Measurements from ENCODE around the gene FLYWCH1.
"Not testable (repeated sequence)": the region's sequence is repeated elsewhere in the genome, so short reads cannot be mapped to it uniquely, and the experiment has no call there.

FLYWCH1 gene

DNA sequence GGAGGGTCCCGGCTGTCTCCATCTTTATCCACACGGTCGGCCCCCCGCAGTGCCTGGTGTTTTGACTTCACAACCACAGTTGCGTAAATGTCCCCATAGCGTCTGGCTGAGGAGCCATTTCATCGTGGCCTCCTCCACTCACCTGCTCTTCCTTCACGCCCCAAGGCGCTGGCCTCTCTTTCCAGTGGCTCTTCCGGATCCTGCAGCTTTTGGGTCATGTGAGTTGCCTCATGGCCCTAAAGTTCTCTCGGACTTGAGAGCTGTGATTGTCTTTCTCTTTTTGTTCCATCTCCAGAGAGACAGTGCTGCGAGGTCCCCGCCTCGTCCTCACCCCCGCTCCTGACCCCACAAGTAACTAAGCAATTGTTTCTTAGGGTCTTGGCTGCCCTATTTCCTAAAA lies 22.7 kb downstream of the FLYWCH1 start:
- no peak for DNase-seq
- Histone ChIP-seq H3K4me3 (ENCODE audit: low read depth, low read length) (no peak overlapping the region), H3K36me3 (peaks cover 18% of the 10 kb centered on the region), H3K27me3 (no peaks in the 10 kb centered on the region), H3K4me1 (no peaks in the 10 kb centered on the region), H3K9me3 (no peaks in the 10 kb centered on the region)
- TF ChIP-seq, protein P1, sequence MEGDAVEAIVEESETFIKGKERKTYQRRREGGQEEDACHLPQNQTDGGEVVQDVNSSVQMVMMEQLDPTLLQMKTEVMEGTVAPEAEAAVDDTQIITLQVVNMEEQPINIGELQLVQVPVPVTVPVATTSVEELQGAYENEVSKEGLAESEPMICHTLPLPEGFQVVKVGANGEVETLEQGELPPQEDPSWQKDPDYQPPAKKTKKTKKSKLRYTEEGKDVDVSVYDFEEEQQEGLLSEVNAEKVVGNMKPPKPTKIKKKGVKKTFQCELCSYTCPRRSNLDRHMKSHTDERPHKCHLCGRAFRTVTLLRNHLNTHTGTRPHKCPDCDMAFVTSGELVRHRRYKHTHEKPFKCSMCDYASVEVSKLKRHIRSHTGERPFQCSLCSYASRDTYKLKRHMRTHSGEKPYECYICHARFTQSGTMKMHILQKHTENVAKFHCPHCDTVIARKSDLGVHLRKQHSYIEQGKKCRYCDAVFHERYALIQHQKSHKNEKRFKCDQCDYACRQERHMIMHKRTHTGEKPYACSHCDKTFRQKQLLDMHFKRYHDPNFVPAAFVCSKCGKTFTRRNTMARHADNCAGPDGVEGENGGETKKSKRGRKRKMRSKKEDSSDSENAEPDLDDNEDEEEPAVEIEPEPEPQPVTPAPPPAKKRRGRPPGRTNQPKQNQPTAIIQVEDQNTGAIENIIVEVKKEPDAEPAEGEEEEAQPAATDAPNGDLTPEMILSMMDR (IDR thresholded peaks at IDR 0.05; ENCODE audit: low read depth, low read length) = no peak

DNA sequence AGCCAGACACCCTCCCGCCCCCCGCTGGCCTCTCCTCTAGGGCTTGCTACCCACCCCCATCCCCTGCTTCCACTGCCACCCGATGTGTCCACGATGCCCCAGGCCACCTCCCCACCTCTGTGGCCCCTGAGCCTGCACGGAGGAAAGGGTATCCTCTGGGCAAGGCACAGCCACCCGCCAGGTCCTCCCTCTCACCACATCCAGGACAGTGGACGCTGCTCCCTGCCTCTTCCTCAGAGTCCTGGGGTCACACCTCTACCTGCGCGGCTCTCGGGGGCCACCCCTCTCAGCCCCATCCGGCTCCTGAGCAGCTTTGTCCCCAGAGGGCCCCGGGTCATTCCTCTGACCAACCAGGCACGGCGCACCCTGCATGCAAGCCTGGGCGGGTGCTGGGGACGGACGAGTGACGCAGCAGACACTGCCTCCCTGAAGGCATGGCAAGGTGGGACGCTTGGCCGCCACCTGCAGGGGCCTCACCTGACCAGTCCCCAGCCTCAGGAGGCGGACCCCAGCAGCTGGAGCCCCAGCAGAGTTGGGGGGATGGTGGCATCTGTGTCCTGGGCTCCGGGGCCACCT lies 24.8 kb downstream of the FLYWCH1 start:
- H3K36me3 ChIP-seq = peaks cover 21% of the 10 kb centered on the region
- H3K9me3 ChIP-seq = no peaks in the 10 kb centered on the region
- H3K4me1 ChIP-seq = no peaks in the 10 kb centered on the region

DNA sequence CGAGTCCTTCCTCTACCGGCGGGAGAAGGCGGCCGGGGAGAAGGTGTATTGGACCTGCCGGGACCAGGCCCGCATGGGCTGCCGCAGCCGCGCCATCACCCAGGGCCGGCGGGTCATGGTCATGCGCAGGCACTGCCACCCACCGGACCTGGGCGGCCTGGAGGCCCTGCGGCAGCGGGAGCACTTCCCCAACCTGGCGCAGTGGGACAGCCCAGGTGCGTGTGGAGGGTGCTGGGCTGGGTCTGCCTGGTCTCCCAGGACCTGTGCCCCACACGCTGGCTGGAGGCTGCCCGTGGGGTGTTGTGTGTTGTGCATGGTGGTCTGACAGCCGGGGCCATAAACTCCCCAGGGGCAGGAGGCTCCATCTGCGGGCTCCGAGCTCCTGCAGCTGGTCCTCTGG lies 25.4 kb downstream of the FLYWCH1 start:
- no peak overlapping the region for H3K4me3 ChIP-seq (ENCODE audit: low read depth, low read length)
- H3K36me3 ChIP-seq = peaks cover 21% of the 10 kb centered on the region
- TF ChIP-seq, protein P1 (IDR thresholded peaks at IDR 0.05; ENCODE audit: low read depth, low read length) = no peak
- H3K27me3 ChIP-seq = no peaks in the 10 kb centered on the region
- no peaks in the 10 kb centered on the region for H3K4me1 ChIP-seq
- H3K9me3 ChIP-seq = no peaks in the 10 kb centered on the region
- DNase-seq = no peak

More for the DNA sequence above, 24.8 kb downstream of the FLYWCH1 start:
- Histone ChIP-seq H3K4me3 (ENCODE audit: low read depth, low read length) (no peak overlapping the region), H3K27me3 (no peaks in the 10 kb centered on the region)
- TF ChIP-seq, protein P1 (IDR thresholded peaks at IDR 0.05; ENCODE audit: low read depth, low read length) = no peak
- DNase-seq = no peak

DNA sequence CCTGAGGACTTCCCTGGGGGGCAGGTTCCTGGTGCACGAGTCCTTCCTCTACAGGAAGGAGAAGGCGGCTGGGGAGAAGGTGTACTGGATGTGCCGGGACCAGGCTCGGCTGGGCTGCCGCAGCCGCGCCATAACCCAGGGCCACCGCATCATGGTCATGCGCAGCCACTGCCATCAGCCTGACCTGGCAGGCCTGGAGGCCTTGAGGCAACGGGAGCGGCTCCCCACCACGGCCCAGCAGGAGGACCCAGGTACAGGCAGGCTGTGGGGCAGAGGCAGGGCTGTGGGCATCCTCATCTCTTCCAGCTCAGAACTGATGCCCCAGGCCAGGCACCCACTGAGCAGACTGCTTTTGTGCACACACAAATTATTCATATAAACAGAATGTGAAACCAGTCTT lies 26.5 kb downstream of the FLYWCH1 start:
- TF ChIP-seq, protein P1 (IDR thresholded peaks at IDR 0.05; ENCODE audit: low read depth, low read length) = no peak
- Histone ChIP-seq H3K4me3 (ENCODE audit: low read depth, low read length) (no peak overlapping the region), H3K9me3 (no peaks in the 10 kb centered on the region), H3K36me3 (peaks cover 21% of the 10 kb centered on the region), H3K27me3 (no peaks in the 10 kb centered on the region), H3K4me1 (no peaks in the 10 kb centered on the region)
- DNase-seq = no peak

DNA sequence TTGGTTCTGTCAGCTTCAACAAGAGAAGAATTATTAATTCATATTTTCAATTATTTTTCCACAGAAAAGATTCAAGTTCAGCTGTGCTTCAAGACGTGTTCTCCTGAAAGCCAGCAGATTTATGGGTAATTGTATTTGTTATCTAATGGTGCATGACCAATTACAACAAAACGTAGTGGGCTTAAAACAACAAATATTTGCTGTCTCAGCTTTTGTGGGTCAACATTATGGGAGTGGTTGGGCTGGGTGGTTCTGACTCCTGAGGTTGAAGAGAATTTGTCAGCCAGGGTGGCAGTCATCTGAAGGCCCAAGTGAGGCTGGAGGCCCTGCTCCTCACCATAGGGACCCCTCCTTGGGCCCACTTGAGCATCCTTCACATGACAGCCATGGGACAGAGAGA lies 28.2 kb downstream of the FLYWCH1 start:
- Histone ChIP-seq H3K27me3 (no peaks in the 10 kb centered on the region), H3K4me3 (ENCODE audit: low read depth, low read length) (no peak overlapping the region), H3K4me1 (no peaks in the 10 kb centered on the region), H3K9me3 (no peaks in the 10 kb centered on the region), H3K36me3 (peaks cover 15% of the 10 kb centered on the region)
- no peak for DNase-seq
- TF ChIP-seq, protein P1 (IDR thresholded peaks at IDR 0.05; ENCODE audit: low read depth, low read length) = no peak

DNA sequence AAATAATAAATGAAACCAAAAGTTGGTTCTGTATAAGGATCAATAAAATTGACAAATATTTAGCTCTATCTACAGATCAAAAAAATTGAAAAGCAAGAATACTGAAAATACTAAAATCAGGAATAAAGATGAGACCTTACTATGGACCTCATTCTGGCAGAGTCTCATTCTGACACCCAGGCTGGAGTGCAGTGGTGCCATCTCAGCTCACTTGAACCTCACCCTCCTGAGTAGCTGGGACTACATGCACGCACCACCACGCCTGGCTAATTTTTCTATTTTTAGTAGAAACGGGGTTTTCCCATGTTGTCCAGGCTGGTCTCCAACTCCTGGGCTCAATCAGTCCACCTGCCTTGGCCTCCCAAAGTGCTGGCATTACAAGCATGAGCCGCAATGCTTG lies 30.3 kb downstream of the FLYWCH1 start:
- Histone ChIP-seq H3K27me3 (no peaks in the 10 kb centered on the region), H3K4me1 (no peaks in the 10 kb centered on the region), H3K4me3 (ENCODE audit: low read depth, low read length) (no peak overlapping the region), H3K36me3 (peaks cover 15% of the 10 kb centered on the region), H3K9me3 (no peaks in the 10 kb centered on the region; the same call in 1 of the 2 replicates)
- no peak for DNase-seq
- TF ChIP-seq, protein P1 (IDR thresholded peaks at IDR 0.05; ENCODE audit: low read depth, low read length) = no peak

DNA sequence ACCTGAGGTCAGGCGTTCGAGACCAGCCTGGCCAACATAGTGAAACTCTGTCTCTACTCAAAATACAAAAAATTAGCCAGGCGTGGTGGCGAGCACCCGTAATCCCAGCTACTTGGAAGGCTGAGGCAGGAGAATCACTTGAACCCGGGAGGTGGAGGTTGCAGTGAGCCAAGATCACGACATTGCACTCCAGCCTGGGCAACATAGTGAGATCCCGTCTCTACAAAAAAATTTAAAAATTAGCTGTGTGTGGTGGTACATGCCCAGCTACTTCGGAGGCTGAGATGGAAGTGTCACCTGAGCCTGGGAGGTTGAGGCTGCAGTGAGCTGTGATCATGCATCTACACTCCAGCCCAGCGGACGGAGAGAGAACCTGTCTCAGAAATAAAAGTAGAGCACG lies 32.0 kb downstream of the FLYWCH1 start:
- H3K36me3 ChIP-seq; H3K27me3 ChIP-seq; H3K4me1 ChIP-seq; DNase-seq; H3K9me3 ChIP-seq; H3K4me3 ChIP-seq (ENCODE audit: low read depth, low read length): not testable (repeated sequence)

Measured in BE2C (cell line).